ENCODE data around the gene DEFB132.

DNA sequence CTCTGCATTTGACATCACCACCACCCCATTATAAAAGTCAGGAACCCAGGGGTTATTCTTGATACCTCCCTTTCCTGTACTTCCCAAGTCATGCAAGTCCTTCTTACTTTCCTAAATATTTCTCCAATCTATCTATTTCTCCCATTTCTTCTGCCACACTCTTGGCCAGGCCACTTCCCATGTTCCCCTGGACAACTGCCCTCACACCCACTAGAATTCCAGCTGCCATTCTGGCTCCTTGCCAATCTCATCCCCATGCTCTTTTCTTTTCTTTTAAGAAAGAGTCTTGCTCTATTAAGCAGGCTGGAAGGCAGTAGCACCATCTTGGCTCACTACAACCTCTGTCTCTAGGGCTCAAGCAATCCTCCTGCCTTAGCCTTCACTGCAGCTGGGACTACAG lies 15.2 kb downstream of the DEFB132 start:
- TF ChIP-seq, protein P1, sequence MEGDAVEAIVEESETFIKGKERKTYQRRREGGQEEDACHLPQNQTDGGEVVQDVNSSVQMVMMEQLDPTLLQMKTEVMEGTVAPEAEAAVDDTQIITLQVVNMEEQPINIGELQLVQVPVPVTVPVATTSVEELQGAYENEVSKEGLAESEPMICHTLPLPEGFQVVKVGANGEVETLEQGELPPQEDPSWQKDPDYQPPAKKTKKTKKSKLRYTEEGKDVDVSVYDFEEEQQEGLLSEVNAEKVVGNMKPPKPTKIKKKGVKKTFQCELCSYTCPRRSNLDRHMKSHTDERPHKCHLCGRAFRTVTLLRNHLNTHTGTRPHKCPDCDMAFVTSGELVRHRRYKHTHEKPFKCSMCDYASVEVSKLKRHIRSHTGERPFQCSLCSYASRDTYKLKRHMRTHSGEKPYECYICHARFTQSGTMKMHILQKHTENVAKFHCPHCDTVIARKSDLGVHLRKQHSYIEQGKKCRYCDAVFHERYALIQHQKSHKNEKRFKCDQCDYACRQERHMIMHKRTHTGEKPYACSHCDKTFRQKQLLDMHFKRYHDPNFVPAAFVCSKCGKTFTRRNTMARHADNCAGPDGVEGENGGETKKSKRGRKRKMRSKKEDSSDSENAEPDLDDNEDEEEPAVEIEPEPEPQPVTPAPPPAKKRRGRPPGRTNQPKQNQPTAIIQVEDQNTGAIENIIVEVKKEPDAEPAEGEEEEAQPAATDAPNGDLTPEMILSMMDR (conservative IDR thresholded peaks at IDR 0.05; ENCODE audit: low read length): no peak
- TF ChIP-seq EZH2phosphoT487 (IDR thresholded peaks at IDR 0.05; ENCODE audit: borderline replicate concordance, low read depth, low read length): no peak

Data from OCI-LY7 (cell line).